ENCODE measurements around the gene DNAI2.

Gene DNAI2

GRCh38 chr17:74334393-74335039 lies 60.5 kb downstream of the DNAI2 start:
- CTCF ChIA-PET: interaction anchor here (1.0 to 4.1 kb wide), 3 partner anchors 23 to 34 kb away, joined by 3 to 18 read pairs (median 3); partner anchors contain the start of gene GPR142
- POLR2A ChIA-PET: no interaction called here
- TF ChIP-seq CTCF (IDR thresholded peaks at IDR 0.05; ENCODE audit: control extremely low read depth, extremely low read depth, low read depth, missing control alignments): no peak
- DNase-seq (ENCODE audit: extremely low spot score): no peak

GRCh38 chr17:74335529-74336062 lies 61.6 kb downstream of the DNAI2 start:
- no peak for DNase-seq (ENCODE audit: extremely low spot score)
- ChIA-PET CTCF (interaction anchor here (0.9 to 4.1 kb wide), 4 partner anchors 22 to 256 kb away, joined by 3 to 18 read pairs (median 3); partner anchors contain the start of genes CD300LD and GPR142), POLR2A (no interaction called here)
- TF ChIP-seq CTCF (IDR thresholded peaks at IDR 0.05; ENCODE audit: control extremely low read depth, extremely low read depth, low read depth, missing control alignments): no peak

GRCh38 chr17:74336307-74336706 lies 62.3 kb downstream of the DNAI2 start:
- TF ChIP-seq CTCF (IDR thresholded peaks at IDR 0.05; ENCODE audit: control extremely low read depth, extremely low read depth, low read depth, missing control alignments): no peak
- no peak for DNase-seq (ENCODE audit: extremely low spot score)
- ChIA-PET CTCF (interaction anchor here (0.9 to 4.1 kb wide), 3 partner anchors 28 to 255 kb away, joined by 3 to 18 read pairs (median 3); partner anchors contain the start of genes CD300LD and GPR142), POLR2A (no interaction called here)

DNA sequence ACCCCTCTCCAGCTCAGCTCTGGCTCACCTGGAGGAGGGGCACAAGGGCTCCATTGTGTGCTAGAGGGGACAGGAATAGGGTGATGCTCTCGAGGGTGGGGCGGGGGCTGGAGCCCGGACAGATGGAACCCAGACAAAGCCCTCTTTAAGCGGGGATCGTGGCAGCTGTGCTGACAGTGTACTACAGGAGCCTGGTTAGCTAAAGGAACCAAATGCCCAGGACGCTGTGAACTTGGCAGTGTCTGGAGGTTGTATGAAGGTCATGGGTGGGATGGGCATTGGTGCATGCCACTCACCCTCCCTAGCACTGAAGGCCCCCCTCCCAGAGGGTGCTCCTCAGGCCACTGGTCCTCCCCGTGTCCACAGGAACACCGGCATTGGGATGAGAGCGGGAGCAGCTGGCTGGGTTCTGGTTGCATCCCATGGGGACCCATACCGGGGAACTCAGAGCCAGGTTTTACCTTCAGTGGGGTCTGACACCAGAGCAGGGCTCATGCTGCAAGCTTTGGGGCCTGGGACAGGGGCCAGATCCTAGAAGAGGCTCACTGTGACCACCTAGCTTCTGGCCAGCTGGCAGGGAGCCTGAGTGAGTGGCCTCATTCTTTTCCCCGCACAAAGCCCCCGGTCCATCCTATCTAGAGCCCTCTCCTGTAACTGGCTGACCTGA lies 63.9 kb downstream of the DNAI2 start:
- no peak for TF ChIP-seq CTCF (IDR thresholded peaks at IDR 0.05; ENCODE audit: control extremely low read depth, extremely low read depth, low read depth, missing control alignments)
- CTCF ChIA-PET: interaction anchor here (1.1 to 1.2 kb wide), 2 partner anchors 30 to 37 kb away, joined by 3 to 5 read pairs; no protein-coding TSS in a partner anchor
- POLR2A ChIA-PET: no interaction called here
- DNase-seq (ENCODE audit: extremely low spot score): no peak

DNA sequence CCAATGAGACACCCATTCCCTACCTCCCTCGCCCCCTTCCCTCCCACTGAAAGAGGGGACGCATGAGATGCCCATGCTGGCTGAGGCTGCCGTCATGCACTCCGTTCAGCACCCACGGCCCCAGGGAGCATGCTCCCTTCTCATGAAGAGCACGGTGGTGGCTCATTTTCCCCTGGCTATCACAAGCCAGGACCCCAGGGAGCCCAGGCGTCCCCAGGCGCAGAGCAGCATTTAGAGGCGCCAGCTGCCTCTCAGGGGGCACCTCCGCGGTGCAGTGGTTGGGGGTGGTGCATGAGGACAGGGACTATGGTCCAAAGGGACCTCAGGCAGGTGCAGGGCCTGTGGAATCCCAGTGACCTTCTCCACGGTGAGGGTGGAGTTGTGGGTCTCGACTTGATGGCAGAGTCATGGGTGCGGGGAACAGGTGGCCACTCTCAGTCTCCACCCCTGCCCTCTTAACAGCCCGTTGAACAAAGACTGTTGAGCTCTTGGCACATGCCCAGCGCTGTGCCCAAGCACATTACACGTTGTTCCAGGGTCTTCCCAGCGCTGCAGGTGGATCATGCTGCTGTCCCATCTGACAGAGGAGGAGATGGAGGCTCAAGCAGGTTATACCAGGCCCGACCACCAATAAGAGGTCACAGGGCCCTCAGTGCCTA lies 65.6 kb downstream of the DNAI2 start:
- ChIA-PET CTCF (no interaction called here), POLR2A (no interaction called here)
- no peak for DNase-seq (ENCODE audit: extremely low spot score)
- no peak for TF ChIP-seq CTCF (IDR thresholded peaks at IDR 0.05; ENCODE audit: control extremely low read depth, extremely low read depth, low read depth, missing control alignments)

- POLR2A ChIA-PET: no interaction called here
- TF ChIP-seq CTCF (IDR thresholded peaks at IDR 0.05; ENCODE audit: control extremely low read depth, extremely low read depth, low read depth, missing control alignments): no peak
- CTCF ChIA-PET: no interaction called here
- DNase-seq (ENCODE audit: extremely low spot score): no peak
Measured at GRCh38 chr17:74340470-74341023, 66.5 kb downstream of the DNAI2 start.
